Activated naive CD8-positive, alpha-beta T cell (primary cell): ENCODE data around the gene PLEKHF1.

Source experiments
- H3K27ac Mint-ChIP-seq: one replicate; pipeline ENCODE4 v1.8.0; 2021; ENCODE audit warnings: mixed read lengths
- H3K27me3 Mint-ChIP-seq: one replicate; pipeline ENCODE4 v1.8.0; 2021; ENCODE audit warnings: mixed read lengths
- H3K36me3 Mint-ChIP-seq: one replicate; pipeline ENCODE4 v1.8.0; 2021; ENCODE audit warnings: mixed read lengths
- H3K4me1 Mint-ChIP-seq: one replicate; pipeline ENCODE4 v1.8.0; 2021; ENCODE audit warnings: low read depth, mixed read lengths
- H3K4me3 Mint-ChIP-seq: one replicate; pipeline ENCODE4 v1.8.0; 2021; ENCODE audit warnings: mild to moderate bottlenecking, mixed read lengths
- H3K9me3 Mint-ChIP-seq: one replicate; pipeline ENCODE4 v1.8.0; 2021; ENCODE audit warnings: low read depth, mixed read lengths

The PLEKHF1 gene

GRCh38 chr19:29687897-29688728 is 22.9 kb downstream of the PLEKHF1 start:
- peak overlapping the region; percentile 20 for H3K4me3 Mint-ChIP-seq
- peak overlapping the region; percentile 16 for H3K27ac Mint-ChIP-seq
- peaks cover 3% of the 10 kb centered on the region for H3K36me3 Mint-ChIP-seq
- peaks cover 42% of the 10 kb centered on the region for H3K4me1 Mint-ChIP-seq
- no peaks in the 10 kb centered on the region for H3K27me3 Mint-ChIP-seq
- H3K9me3 Mint-ChIP-seq = no peaks in the 10 kb centered on the region

GRCh38 chr19:29690842-29691241 is 25.6 kb downstream of the PLEKHF1 start:
- no peaks in the 10 kb centered on the region for H3K27me3 Mint-ChIP-seq
- peak overlapping the region; percentile 75 for H3K27ac Mint-ChIP-seq
- H3K36me3 Mint-ChIP-seq = peaks cover 3% of the 10 kb centered on the region
- H3K4me1 Mint-ChIP-seq = peaks cover 41% of the 10 kb centered on the region
- H3K9me3 Mint-ChIP-seq = no peaks in the 10 kb centered on the region
- H3K4me3 Mint-ChIP-seq = no peak overlapping the region

- Mint-ChIP-seq H3K27me3 (no peaks in the 10 kb centered on the region), H3K4me1 (peaks cover 19% of the 10 kb centered on the region), H3K9me3 (no peaks in the 10 kb centered on the region), H3K4me3 (no peak overlapping the region), H3K27ac (peak overlapping the region; percentile 61), H3K36me3 (no peaks in the 10 kb centered on the region)
These were observed 28.9 kb downstream of the PLEKHF1 start for GRCh38 chr19:29694161-29694560.

GRCh38 chr19:29694669-29695627 is 29.7 kb downstream of the PLEKHF1 start:
- H3K4me1 Mint-ChIP-seq = peaks cover 15% of the 10 kb centered on the region
- H3K9me3 Mint-ChIP-seq = no peaks in the 10 kb centered on the region
- H3K36me3 Mint-ChIP-seq = no peaks in the 10 kb centered on the region
- no peak overlapping the region for H3K4me3 Mint-ChIP-seq
- peak overlapping the region; percentile 61 for H3K27ac Mint-ChIP-seq
- H3K27me3 Mint-ChIP-seq = no peaks in the 10 kb centered on the region

- Mint-ChIP-seq H3K4me1 (peaks cover 12% of the 10 kb centered on the region), H3K27ac (peak overlapping the region; percentile 50), H3K9me3 (no peaks in the 10 kb centered on the region), H3K4me3 (no peak overlapping the region), H3K36me3 (no peaks in the 10 kb centered on the region), H3K27me3 (no peaks in the 10 kb centered on the region)
These were observed 30.7 kb downstream of the PLEKHF1 start for GRCh38 chr19:29695765-29696564.

- Mint-ChIP-seq H3K4me3 (no peak overlapping the region), H3K27ac (no peak overlapping the region), H3K4me1 (peaks cover 10% of the 10 kb centered on the region), H3K27me3 (no peaks in the 10 kb centered on the region), H3K9me3 (no peaks in the 10 kb centered on the region), H3K36me3 (no peaks in the 10 kb centered on the region)
These were observed 31.2 kb downstream of the PLEKHF1 start for GRCh38 chr19:29696565-29696846.

GRCh38 chr19:29697523-29698261 is 32.4 kb downstream of the PLEKHF1 start:
- H3K4me3 Mint-ChIP-seq = no peak overlapping the region
- peaks cover 12% of the 10 kb centered on the region for H3K4me1 Mint-ChIP-seq
- peak overlapping the region; percentile 66 for H3K27ac Mint-ChIP-seq
- H3K36me3 Mint-ChIP-seq = no peaks in the 10 kb centered on the region
- H3K27me3 Mint-ChIP-seq = no peaks in the 10 kb centered on the region
- H3K9me3 Mint-ChIP-seq = no peaks in the 10 kb centered on the region

- no peaks in the 10 kb centered on the region for H3K27me3 Mint-ChIP-seq
These were observed 34.6 kb downstream of the PLEKHF1 start for GRCh38 chr19:29699861-29700260.

GRCh38 chr19:29700498-29700897 is 35.2 kb downstream of the PLEKHF1 start:
- no peaks in the 10 kb centered on the region for H3K9me3 Mint-ChIP-seq
- H3K27me3 Mint-ChIP-seq = no peaks in the 10 kb centered on the region
- H3K36me3 Mint-ChIP-seq = no peaks in the 10 kb centered on the region
- peak overlapping the region; percentile 64 for H3K27ac Mint-ChIP-seq
- H3K4me1 Mint-ChIP-seq = peaks cover 21% of the 10 kb centered on the region
- no peak overlapping the region for H3K4me3 Mint-ChIP-seq

More at GRCh38 chr19:29699861-29700260, 34.6 kb downstream of the PLEKHF1 start:
- Mint-ChIP-seq H3K4me3 (no peak overlapping the region), H3K36me3 (no peaks in the 10 kb centered on the region), H3K9me3 (no peaks in the 10 kb centered on the region), H3K27ac (no peak overlapping the region), H3K4me1 (peaks cover 17% of the 10 kb centered on the region)

GRCh38 chr19:29702161-29702962 is 37.1 kb downstream of the PLEKHF1 start:
- no peaks in the 10 kb centered on the region for H3K27me3 Mint-ChIP-seq
- H3K36me3 Mint-ChIP-seq = no peaks in the 10 kb centered on the region
- peak overlapping the region; percentile 41 for H3K27ac Mint-ChIP-seq
- H3K4me3 Mint-ChIP-seq = no peak overlapping the region
- H3K4me1 Mint-ChIP-seq = peaks cover 34% of the 10 kb centered on the region
- no peaks in the 10 kb centered on the region for H3K9me3 Mint-ChIP-seq

GRCh38 chr19:29702963-29703320 is 37.7 kb downstream of the PLEKHF1 start:
- Mint-ChIP-seq H3K4me3 (no peak overlapping the region), H3K9me3 (no peaks in the 10 kb centered on the region), H3K27ac (peak overlapping the region; percentile 34), H3K27me3 (no peaks in the 10 kb centered on the region), H3K36me3 (peaks cover 2% of the 10 kb centered on the region), H3K4me1 (peaks cover 39% of the 10 kb centered on the region)

GRCh38 chr19:29704562-29705558 is 39.6 kb downstream of the PLEKHF1 start:
- Mint-ChIP-seq H3K4me3 (peak overlapping the region; percentile 63), H3K36me3 (peaks cover 2% of the 10 kb centered on the region), H3K4me1 (peaks cover 52% of the 10 kb centered on the region), H3K27me3 (no peaks in the 10 kb centered on the region), H3K27ac (peak overlapping the region; percentile 96), H3K9me3 (no peaks in the 10 kb centered on the region)

- Mint-ChIP-seq H3K9me3 (no peaks in the 10 kb centered on the region), H3K27me3 (no peaks in the 10 kb centered on the region), H3K36me3 (peaks cover 2% of the 10 kb centered on the region), H3K4me1 (peaks cover 61% of the 10 kb centered on the region), H3K4me3 (peak overlapping the region; percentile 63), H3K27ac (peak overlapping the region; percentile 96)
These were observed 40.4 kb downstream of the PLEKHF1 start for GRCh38 chr19:29705706-29706105.
